Muscle of arm (tissue), 12 donors: ENCODE results near the gene SMTNL2. TPM values are rescaled to one million over a fixed set of nuclear protein-coding genes. Genes with fewer than 3 reads are reported as not detected.
"Not testable (repeated sequence)": the region's sequence is repeated elsewhere in the genome, so short reads cannot be mapped to it uniquely, and the experiment has no call there.

Experiments
- DNase-seq: peaks from one replicate; pipeline ENCODE4 v3.0.0-alpha.2; 2013
- polyA plus RNA-seq, 12 donors: library from polyadenylated mRNA; unstranded; fragments of 120-200 nt; gene quantifications; one replicate each; pipeline ENCODE4 v1.2.1, GENCODE V29; 2013; ENCODE audit not compliant: insufficient read length in 12 of 12

SMTNL2 gene
- polyA plus RNA-seq, 12 donors: 48.5 to 198 (median 98.3) TPM; not detected in 1

- no peak for DNase-seq
These were observed 42.5 kb downstream of the SMTNL2 start for GRCh38 chr17:4626734-4627256.

DNA sequence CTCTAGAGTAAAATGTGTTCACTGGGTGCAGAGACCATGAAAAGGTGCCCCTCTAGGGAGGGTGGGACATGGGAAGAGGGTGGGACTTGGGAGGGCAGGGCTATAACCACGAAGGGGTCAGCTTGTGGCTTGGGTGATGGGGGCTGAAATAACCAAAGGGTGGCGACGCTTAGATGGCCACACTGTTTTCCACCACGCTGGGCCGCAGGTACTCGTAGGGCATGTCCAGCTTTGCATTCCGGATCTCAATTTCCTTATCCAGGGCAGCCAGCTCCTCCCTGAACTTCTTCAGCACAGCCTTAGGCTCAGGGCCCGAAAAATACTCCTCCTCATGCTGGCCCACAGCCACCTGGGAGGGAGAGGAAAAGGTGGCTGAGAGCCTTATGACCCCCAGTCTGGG is 47.1 kb downstream of the SMTNL2 start:
- DNase-seq: no peak

DNA sequence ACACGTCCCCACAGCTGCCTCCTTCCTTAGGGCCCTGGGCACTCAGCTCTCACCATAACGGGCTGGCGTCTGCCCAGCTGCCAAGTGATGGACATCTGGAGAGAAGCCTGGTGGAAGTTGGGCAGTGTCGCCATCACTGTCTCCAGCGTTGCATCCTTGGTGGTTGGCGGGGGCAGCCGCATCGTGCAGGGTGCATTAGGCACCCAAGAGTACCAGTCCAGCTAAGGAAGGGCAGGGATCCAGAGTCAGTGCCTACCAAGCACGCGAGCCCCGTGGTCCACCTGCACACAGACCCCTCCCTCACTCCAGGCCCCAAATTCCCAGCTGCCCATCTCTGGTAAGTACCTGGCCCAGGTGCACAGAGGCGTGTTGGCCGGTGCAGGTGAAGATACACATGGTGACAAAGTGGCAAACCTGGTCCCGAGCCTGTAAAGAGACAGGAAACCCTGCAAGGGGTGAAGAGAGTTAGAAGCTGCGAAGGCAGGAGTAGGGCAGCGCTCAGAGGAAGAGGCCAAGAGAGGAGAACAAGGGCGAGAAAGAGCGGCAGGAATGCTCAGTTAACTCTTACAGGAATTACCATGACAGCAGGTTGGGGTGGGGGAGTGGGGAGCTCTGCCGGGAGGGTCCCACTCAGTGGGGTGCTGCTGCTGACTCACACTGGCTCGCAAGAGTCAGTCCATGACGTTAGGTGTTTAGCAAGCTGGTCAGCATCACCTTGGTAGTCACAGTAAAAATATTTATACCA is 47.7 kb downstream of the SMTNL2 start:
- DNase-seq: no peak

- no peak for DNase-seq
These were observed 48.2 kb downstream of the SMTNL2 start for GRCh38 chr17:4632581-4632920.

DNA sequence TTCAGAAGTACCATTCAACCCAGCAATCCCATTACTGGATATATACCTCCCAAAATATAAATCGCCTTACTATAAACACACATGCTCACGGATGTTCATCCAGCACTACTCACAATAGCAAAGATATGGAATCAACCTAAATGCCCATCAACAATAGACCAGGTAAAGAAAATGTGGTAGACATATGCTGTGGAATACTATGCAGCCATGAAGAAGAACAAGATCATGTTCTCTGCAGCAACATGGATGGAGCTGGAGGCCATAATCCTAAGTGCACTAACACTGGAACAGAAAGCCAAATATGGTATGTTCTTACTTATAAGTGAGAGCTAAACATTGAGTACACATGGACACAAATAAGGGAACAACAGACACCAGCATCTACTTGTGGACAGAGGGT is 49.3 kb downstream of the SMTNL2 start:
- DNase-seq: no peak

GRCh38 chr17:4634976-4635375 is 50.6 kb downstream of the SMTNL2 start:
- DNase-seq: no peak

- no peak for DNase-seq
These were observed 51.6 kb downstream of the SMTNL2 start for GRCh38 chr17:4635823-4636375.

- DNase-seq: no peak
These were observed 52.3 kb downstream of the SMTNL2 start for GRCh38 chr17:4636474-4637100.

DNA sequence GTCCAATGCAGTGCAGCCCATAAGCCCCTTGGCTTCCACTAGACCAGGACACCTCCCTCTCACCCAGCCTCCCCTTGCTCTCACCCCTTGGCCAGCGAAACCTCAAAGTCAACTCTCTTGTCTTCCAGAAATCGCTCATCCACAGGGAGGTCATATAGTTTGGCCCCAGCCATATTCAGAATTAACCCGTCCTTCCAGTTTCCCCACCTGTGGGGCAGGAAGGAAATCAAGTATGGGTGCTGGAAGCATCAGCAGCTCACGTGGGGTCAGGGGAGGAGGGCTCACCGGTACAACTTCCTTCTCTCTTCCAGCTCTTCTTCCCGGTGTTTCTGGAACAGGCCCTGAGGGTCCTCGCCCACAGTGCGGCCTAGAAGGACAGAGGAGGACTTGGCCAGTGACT is 54.4 kb downstream of the SMTNL2 start:
- not testable (repeated sequence) for DNase-seq

- DNase-seq: not testable (repeated sequence)
These were observed 55.2 kb downstream of the SMTNL2 start for GRCh38 chr17:4639301-4640059.

GRCh38 chr17:4640569-4641188 is 56.4 kb downstream of the SMTNL2 start:
- not testable (repeated sequence) for DNase-seq

DNA sequence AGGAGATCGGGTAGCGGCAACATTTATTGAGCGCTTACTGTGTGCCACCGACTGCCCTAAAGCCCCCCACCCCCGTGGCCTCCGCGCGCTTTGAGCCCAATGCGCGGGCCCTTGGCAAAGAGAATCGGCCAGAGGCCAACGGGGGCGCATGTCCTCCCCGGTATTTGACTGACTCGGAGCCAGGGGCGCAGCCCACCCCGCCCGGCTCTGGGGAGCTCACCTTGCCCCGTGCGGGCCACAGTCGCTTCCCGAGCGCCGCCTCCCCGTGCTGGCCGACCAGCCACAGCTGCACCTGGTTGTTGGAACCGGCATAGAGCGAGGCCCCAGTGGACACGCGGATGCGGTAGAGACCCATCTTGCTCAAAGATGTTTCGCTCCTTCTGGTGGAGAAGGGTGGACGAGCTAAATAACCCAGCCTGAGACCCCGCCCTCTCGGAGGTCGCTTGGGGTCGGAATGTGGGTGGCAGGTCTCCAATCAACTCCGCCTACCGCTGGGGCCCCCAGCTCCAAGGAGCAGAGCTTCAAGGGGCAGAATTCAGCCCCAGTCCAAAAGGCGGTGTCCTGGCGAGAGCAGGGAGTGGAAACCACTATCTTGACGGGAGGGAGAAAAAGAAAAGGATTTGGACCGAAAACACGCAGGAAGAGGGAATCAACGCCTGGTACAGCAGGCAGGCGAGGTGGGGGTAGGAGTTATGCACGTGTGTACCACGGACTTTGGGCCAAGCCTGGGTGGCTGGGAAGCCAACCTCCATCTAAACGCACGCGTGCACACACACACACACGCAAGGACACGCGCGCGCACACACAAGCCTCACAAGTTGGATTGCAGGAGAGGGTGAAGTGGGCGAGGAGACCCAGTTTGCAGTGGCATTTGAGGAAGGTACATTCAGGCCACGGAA is 57.2 kb downstream of the SMTNL2 start, which contains the start of gene ALOX15:
Gene ALOX15, minus strand, starts transcription at position 382 of the 899 bp plus-strand sequence. Its CDS starts 27 bp downstream, at position 355.
- DNase-seq: no peak

DNA sequence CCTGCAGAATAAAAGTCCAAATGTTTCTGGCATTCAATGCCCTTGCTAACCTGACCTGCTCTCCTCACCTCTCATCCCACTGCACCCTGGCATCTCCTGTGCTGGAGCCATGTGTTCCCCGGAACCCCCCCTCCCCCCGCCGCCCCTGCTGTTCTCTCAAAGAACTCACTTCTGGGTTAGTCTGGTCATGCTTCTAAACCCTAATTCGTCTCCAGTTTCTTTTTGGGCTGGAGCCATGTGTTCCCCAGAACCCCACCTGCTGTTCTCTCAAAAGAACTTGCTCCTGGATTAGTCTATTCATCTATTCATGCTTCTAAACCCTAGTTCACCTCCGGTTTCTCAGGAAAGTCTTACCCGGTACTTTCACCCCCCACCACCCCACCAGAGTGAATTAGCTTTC is 58.0 kb downstream of the SMTNL2 start:
- DNase-seq: no peak

- DNase-seq: no peak
These were observed 59.3 kb downstream of the SMTNL2 start for GRCh38 chr17:4643676-4644075.

DNA sequence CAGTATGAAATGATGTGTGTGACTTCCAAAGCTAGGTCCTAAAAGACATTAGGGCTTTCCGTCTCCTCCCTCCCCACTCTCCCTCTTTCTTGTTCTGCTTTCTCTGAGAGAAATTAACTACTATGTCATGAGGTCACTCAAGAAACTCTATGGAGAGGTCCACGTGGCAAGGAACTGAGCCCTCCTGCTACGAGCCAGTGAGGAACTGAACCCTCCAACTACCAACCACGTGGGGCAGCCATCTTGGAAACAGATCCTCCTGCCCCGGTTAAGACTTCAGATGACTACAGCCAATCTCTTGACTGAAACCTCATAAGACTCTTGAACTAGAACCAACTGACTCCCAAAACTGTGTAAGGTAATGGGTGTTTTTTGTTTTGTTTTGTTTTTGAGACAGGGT is 61.3 kb downstream of the SMTNL2 start:
- no peak for DNase-seq

DNA sequence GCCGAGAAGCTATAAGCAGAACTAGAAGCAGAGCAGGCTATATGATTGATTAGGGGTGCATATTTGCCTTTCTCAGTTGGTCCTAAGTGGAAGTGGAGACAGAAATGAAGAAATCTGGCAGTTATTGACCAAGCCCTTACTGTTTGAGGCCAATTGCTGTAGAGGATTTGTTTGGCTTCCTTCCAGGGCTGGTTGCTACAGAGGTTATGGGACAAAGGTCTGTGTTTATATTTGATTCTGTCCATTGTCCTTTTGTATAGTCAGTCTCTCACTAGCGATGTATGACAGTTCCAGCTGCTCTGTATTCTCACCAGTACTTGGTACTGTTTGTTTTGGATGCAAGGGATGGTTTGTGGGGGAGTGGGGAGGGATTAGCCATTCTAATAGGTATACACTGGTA is 64.4 kb downstream of the SMTNL2 start:
- DNase-seq: no peak

DNA sequence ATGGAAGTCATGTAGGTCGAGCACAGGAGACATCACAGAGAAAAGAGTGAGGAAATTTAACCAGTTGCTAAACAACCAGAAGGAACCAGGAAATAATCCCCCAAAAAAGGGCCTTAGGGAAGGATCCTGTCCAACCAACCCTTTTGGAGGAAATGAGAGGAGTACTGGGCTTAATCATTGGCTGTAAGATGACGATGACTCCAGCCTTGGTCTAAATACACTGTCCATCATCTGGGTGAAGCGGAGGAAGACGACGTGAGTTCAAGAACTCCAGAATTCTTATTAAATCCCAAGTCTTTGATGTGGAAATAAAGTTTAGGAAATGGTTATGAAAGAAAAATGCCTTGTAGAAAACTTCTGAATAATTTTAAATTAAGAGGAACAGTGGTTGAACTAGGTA is 68.7 kb downstream of the SMTNL2 start:
- DNase-seq: no peak

- not testable (repeated sequence) for DNase-seq
These were observed 71.6 kb downstream of the SMTNL2 start for GRCh38 chr17:4655933-4656332.

DNA sequence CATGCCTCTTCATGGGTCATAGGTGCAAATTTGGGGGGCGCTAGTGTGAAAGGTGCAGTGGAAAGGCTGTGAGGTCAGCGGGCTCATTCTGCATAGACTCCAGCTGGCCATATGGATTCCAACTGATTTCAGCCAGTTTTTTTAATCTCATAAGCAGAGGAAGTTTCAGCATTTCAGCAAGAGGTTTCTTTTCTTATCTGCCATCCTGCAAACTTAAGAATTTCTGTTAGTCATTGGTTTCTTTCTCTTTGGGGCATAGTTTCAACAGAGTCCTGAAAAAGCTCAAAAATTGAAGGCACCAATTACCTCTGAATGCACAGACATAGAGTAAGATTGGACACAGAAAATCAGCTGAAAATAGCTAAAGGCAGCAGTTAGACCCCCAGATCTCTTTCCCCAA is 73.3 kb downstream of the SMTNL2 start:
- no peak for DNase-seq
